IMR-90 (cell line): Measurements from ENCODE around the gene UBL7. TPM values are rescaled to one million over a fixed set of nuclear protein-coding genes. Genes with fewer than 3 reads are reported as not detected.

Source experiments
- ATAC-seq: fragments of 200-7000 bp; cut with Tn5 transposase; 2 replicates; pipeline ENCODE4 v1.9.1; 2020; ENCODE audit warnings: low read depth, mild to moderate bottlenecking, moderate library complexity
- BruUV-seq: library from RNA; stranded (reverse); fragments of 400-500 nt; replicated peaks from 2 replicates; lab custom pipeline; 2021; lab: Mats Ljungman, UMichigan
- CTCF ChIA-PET: fragments of 300-600 bp; formaldehyde crosslinking; extraction: SDS; loops from one replicate; lab custom pipeline; 2021; ENCODE audit warnings: antibody characterized with exemption; lab: Yijun Ruan, JAX
- POLR2A ChIA-PET: fragments of 300-600 bp; sonication (Branson Sonifier 250); formaldehyde crosslinking; loops from one replicate; lab custom pipeline; 2022; ENCODE audit warnings: antibody characterized with exemption; ENCODE audit not compliant: unreplicated experiment; lab: Charles Lee
- DNase-seq: peaks from one replicate; pipeline ENCODE4 v3.0.0; 2013
- H2AFZ ChIP-seq: replicated peaks from 2 replicates; pipeline ENCODE3; 2013; ENCODE audit warnings: low read length, mild to moderate bottlenecking; ENCODE audit not compliant: poor library complexity
- H2AK5ac ChIP-seq: 2 replicates; pipeline ENCODE4 v1.6.1; 2013; ENCODE audit warnings: low read depth, low read length, inconsistent platforms
- H2AK9ac ChIP-seq: replicated peaks from 2 replicates; pipeline ENCODE3; 2013; ENCODE audit warnings: mild to moderate bottlenecking, low read depth, low read length, moderate library complexity; ENCODE audit not compliant: poor library complexity
- H2BK120ac ChIP-seq: 2 replicates; pipeline ENCODE4 v1.6.1; 2013; ENCODE audit warnings: low read depth, low read length, inconsistent platforms
- H2BK15ac ChIP-seq: 3 replicates; pipeline ENCODE4 v1.6.1; 2013; ENCODE audit warnings: low read depth, low read length, inconsistent platforms
- H2BK20ac ChIP-seq: 2 replicates; pipeline ENCODE4 v1.6.1; 2013; ENCODE audit warnings: low read depth, mild to moderate bottlenecking, inconsistent platforms, low read length, moderate library complexity
- H2BK5ac ChIP-seq: 2 replicates; pipeline ENCODE4 v1.6.1; 2013; ENCODE audit warnings: mild to moderate bottlenecking, low read depth, low read length, inconsistent platforms; ENCODE audit not compliant: poor library complexity, severe bottlenecking
- H3K14ac ChIP-seq: replicated peaks from 2 replicates; pipeline ENCODE4 v1.6.1; 2013; ENCODE audit warnings: low read depth, low read length, inconsistent platforms
- H3K18ac ChIP-seq: 2 replicates; pipeline ENCODE4 v1.6.1; 2013; ENCODE audit warnings: low read depth, low read length, control low read depth
- H3K23ac ChIP-seq: 2 replicates; pipeline ENCODE4 v1.6.1; 2013; ENCODE audit warnings: low read depth, low read length, inconsistent platforms
- H3K27ac ChIP-seq: 2 replicates; pipeline ENCODE4 v1.5.1; 2013; ENCODE audit warnings: mild to moderate bottlenecking, control low read depth, low read length; ENCODE audit not compliant: insufficient read depth
- H3K27me3 ChIP-seq: 2 replicates; pipeline ENCODE4 v1.6.1; 2013; ENCODE audit warnings: low read length; ENCODE audit not compliant: control insufficient read depth, insufficient read depth
- H3K36me3 ChIP-seq: 2 replicates; pipeline ENCODE4 v1.6.1; 2013; ENCODE audit warnings: low read length, mixed read lengths; ENCODE audit not compliant: control insufficient read depth, insufficient read depth
- H3K4ac ChIP-seq: 2 replicates; pipeline ENCODE4 v1.6.1; 2013; ENCODE audit warnings: low read depth, low read length, inconsistent platforms
- H3K4me1 ChIP-seq: 2 replicates; pipeline ENCODE4 v1.6.1; 2013; ENCODE audit warnings: low read length, mixed read lengths; ENCODE audit not compliant: control insufficient read depth, insufficient read depth
- H3K4me2 ChIP-seq: 2 replicates; pipeline ENCODE4 v1.6.1; 2013; ENCODE audit warnings: low read depth, mild to moderate bottlenecking, control low read depth, low read length, moderate library complexity
- H3K4me3 ChIP-seq: 2 replicates; pipeline ENCODE4 v1.5.1; 2013; ENCODE audit warnings: low read depth, mild to moderate bottlenecking, control low read depth, low read length, moderate library complexity; ENCODE audit not compliant: insufficient read depth
- H3K56ac ChIP-seq: 2 replicates; pipeline ENCODE4 v1.6.1; 2013; ENCODE audit warnings: low read length, inconsistent platforms; ENCODE audit not compliant: insufficient read depth; ENCODE audit errors: extremely low read depth
- H3K79me1 ChIP-seq, 2 experiments: 2 replicates each; pipeline ENCODE4 v1.6.1; 2013; ENCODE audit warnings: low read length in 2 of 2, inconsistent platforms in 1 of 2, low read depth in 1 of 2
- H3K9ac ChIP-seq: 2 replicates; pipeline ENCODE4 v1.6.1; 2013; ENCODE audit warnings: low read depth, low read length, control low read depth
- H3K9me1 ChIP-seq: 2 replicates; pipeline ENCODE4 v1.6.1; 2013; ENCODE audit warnings: low read length, inconsistent platforms; ENCODE audit not compliant: insufficient read depth
- H3K9me3 ChIP-seq: 2 replicates; pipeline ENCODE4 v1.6.1; 2013; ENCODE audit warnings: low read length; ENCODE audit not compliant: control insufficient read depth, insufficient read depth
- H4K20me1 ChIP-seq: 2 replicates; pipeline ENCODE4 v1.6.1; 2013; ENCODE audit warnings: low read length, inconsistent platforms; ENCODE audit not compliant: insufficient read depth
- H4K5ac ChIP-seq: 2 replicates; pipeline ENCODE4 v1.6.1; 2013; ENCODE audit warnings: mild to moderate bottlenecking, low read depth, low read length, control low read depth
- H4K8ac ChIP-seq, 2 experiments: 2 replicates each; pipeline ENCODE4 v1.6.1; 2013; ENCODE audit warnings: low read depth in 2 of 2, low read length in 2 of 2, control low read depth in 1 of 2, inconsistent platforms in 1 of 2
- H4K91ac ChIP-seq: 2 replicates; pipeline ENCODE4 v1.6.1; 2013; ENCODE audit warnings: low read depth, low read length, inconsistent platforms; ENCODE audit not compliant: insufficient read depth
- CHD1 ChIP-seq: IDR thresholded peaks from 2 replicates; pipeline ENCODE4 v1.6.1; 2012; ENCODE audit warnings: low read depth, low read length, improper control_type of control experiment
- RCOR1 ChIP-seq: IDR thresholded peaks from 2 replicates; pipeline ENCODE4 v1.6.1; 2012; ENCODE audit warnings: mild to moderate bottlenecking, low read length, improper control_type of control experiment; ENCODE audit not compliant: insufficient replicate concordance
- SMC3 ChIP-seq: fragments of 150-350 bp; IDR thresholded peaks from 2 replicates; pipeline ENCODE4 v1.6.1; 2016; ENCODE audit warnings: low read depth, mild to moderate bottlenecking, antibody characterized with exemption, low read length, moderate library complexity
- WGBS, 2 experiments: methylation state at CpG; one replicate each; pipeline versions ENCODE4 v1.1.5 to v1.1.7; 2013; ENCODE audit warnings: missing lambda C conversion rate in 2 of 2; ENCODE audit not compliant: insufficient read length in 1 of 2; ENCODE audit errors: extremely low coverage in 2 of 2; 5-methylcytosine and 5-hydroxymethylcytosine counted together
- dilution Hi-C: fragments of 300-500 bp; cut with HindIII; formaldehyde crosslinking; loops from one replicate; pipeline ENCODE4 v1.14.3; 2018; ENCODE audit warnings: low sequenced_read_pairs; ENCODE audit not compliant: unreplicated experiment
- in situ Hi-C: fragments of 300-500 bp; cut with MboI; formaldehyde crosslinking; loops from 3 replicates; pipeline ENCODE4 v1.14.3; 2019; ENCODE audit warnings: low sequenced_read_pairs, inconsistent platforms, mixed read lengths
- intact Hi-C: fragments of 100-400 bp; cut with micrococcal nuclease; formaldehyde crosslinking; loops from 2 replicates; pipeline ENCODE4 v1.10.0; 2022
- polyA plus RNA-seq, 3 experiments: library from polyadenylated mRNA; depleted of rRNA; stranded (reverse); fragments of >200 nt; gene quantifications; 2 replicates each; pipeline ENCODE4 v1.2.3, GENCODE V29; 2012; ENCODE audit warnings: low replicate concordance in 1 of 3
- total RNA-seq: library from RNA; depleted of rRNA; stranded (reverse); fragments of >200 nt; gene quantifications from 2 replicates; pipeline ENCODE4 v1.2.3, GENCODE V29; 2012
- TF ChIP-seq, protein P1 (sequence below): fragments of 150-350 bp; IDR thresholded peaks from 2 replicates; pipeline ENCODE4 v1.6.1; 2017; ENCODE audit warnings: mild to moderate bottlenecking, antibody characterized with exemption, low read length, low read depth

The UBL7 gene
- total and polyA plus RNA-seq, 2 of the 4 experiments (the other 2 are of a cell fraction), result 68.1 to 78.4 TPM

DNA sequence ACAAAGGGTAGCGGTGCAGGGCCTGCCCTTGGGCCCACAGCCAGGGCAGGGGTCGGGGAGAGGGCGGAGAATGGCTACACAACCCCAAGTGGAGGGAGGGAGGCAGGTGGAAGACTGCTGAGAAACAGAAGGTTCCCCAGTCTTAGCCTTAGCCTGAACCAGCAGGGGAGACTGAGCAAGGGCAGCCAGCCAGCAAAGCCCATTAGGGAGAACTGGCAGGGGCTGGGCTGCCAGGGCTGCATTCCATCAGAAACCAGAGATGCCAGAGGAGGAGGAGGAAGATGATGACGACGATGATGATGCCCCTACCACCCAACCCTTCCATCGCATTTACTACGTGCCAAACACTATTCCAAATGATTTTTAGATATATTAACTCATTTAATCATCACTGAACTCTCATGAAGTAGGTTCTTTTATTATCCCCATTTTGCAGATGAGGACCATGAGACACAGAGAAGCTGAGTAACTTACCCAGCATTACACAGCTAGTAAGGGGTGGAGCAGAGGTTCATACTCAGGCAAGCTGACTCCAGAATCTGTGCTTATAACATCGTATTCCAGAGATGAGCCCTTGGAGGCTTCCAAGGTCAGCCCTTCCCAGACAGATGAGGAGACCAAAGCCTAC is 35.9 kb downstream of the UBL7 start (continued):
- no peak for TF ChIP-seq RCOR1

DNA sequence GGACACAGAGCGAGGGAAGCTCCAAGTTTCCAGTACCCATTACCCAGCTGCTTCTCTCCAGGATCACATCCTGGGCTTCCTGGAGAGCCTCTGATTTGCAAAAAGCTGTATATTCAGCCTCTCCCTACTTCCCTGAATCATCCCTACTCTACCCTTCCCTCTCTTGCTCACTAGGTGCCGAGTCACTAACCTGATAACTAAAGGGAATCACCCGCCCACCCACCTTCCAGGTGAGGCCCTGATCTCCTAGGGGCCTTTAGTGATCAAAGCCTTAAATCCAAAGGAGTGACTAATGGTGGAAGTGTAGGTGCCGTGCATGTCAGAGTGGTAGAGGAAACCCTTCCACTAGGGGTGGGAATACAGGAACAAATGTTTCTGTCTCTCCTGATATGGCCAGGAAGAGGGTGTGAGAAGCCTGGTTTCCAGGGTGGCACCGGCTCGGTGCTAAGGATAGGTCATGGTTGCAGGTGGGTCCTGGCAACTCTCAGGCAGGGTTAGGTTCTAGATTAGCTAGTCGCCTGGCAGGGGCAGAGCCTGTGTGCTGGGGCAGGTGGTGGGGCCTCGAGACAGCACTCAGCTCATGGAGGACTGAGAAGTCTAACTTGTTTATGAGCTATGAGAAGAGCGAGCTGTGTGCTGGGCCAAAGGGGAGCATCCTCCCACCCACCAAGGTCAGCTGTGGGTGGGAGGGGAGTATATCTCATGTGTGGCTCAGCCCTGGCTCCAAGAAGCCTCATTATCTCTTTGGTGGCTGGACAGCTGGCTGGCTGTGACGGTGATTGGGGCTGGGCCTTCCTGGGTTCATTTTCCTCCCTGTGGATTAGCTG is 37.3 kb downstream of the UBL7 start:
- Histone ChIP-seq H2AK9ac (peak overlapping the region; percentile 93), H3K4me2 (peak overlapping the region; percentile 19; the same call in 1 of the 2 replicates), H3K4me3 (no peak overlapping the region), H2AFZ (peak overlapping the region; percentile 55), H3K27me3 (no peaks in the 10 kb centered on the region), H3K9ac (no peak overlapping the region), H2BK15ac (peak overlapping the region; percentile 88; the same call in 2 of the 3 replicates), H3K27ac (peak overlapping the region; percentile 73), H4K8ac (peak overlapping the region; percentile 34 to 64), H4K91ac (peak overlapping the region; percentile 90), H3K36me3 (no peaks in the 10 kb centered on the region), H3K4me1 (peaks cover 45% of the 10 kb centered on the region), H3K56ac (no peak overlapping the region), H4K20me1 (peaks cover 15% of the 10 kb centered on the region), H3K9me3 (no peaks in the 10 kb centered on the region), H3K23ac (peak overlapping the region; percentile 43; the same call in 1 of the 2 replicates), H2BK120ac (peak overlapping the region; percentile 82), H3K9me1 (peaks cover 54% of the 10 kb centered on the region), H3K18ac (peak overlapping the region; percentile 82), H3K4ac (peak overlapping the region; percentile 91), H3K79me1 (peaks cover 18 to 94% of the 10 kb centered on the region in 2 experiments; a peak in 3 of 4 replicates), H4K5ac (peak overlapping the region; percentile 75), H2BK5ac (peak overlapping the region; percentile 95), H2BK20ac (peak overlapping the region; percentile 45), H2AK5ac (peak overlapping the region; percentile 88), H3K14ac (peak overlapping the region; percentile 50)
- TF ChIP-seq SMC3, result no peak
- no peak for TF ChIP-seq CHD1
- TF ChIP-seq, protein P1, sequence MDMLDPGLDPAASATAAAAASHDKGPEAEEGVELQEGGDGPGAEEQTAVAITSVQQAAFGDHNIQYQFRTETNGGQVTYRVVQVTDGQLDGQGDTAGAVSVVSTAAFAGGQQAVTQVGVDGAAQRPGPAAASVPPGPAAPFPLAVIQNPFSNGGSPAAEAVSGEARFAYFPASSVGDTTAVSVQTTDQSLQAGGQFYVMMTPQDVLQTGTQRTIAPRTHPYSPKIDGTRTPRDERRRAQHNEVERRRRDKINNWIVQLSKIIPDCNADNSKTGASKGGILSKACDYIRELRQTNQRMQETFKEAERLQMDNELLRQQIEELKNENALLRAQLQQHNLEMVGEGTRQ, result no peak
- no peak for TF ChIP-seq RCOR1
- ChIA-PET CTCF (no interaction called here), POLR2A (no interaction called here)
- WGBS, 2 experiments, result 76% methylated on average over 3 of the region's 10 CpGs; no CpG with 5 or more reads in 1 of the 2 experiments
- in situ Hi-C loops (no loop called here), intact Hi-C loops (loop anchor here (2.0 kb wide), 1 partner anchor 17 kb away; no protein-coding TSS in a partner anchor), dilution Hi-C loops (no loop called here)
- no TSS peak for BruUV-seq
- DNase-seq (no peak), ATAC-seq (no peak)
